ENCODE measurements around the gene APOD.
A peak's percentile ranks its signal among the peaks of the same experiment; 100 is the strongest.
"Not testable (repeated sequence)": the region's sequence is repeated elsewhere in the genome, so short reads cannot be mapped to it uniquely, and the experiment has no call there.

Gene APOD

GRCh38 chr3:195583831-195584542 lies at the start of gene APOD:
Gene APOD, minus strand, starts transcription at chr3:195583940. Its CDS starts 4,479 bp downstream, at chr3:195579461.
- Histone ChIP-seq H3K4me3 (ENCODE audit: low read depth, low read length) (peak within 1 kb of the TSS; percentile 12), H3K27me3 (replicated peaks) (no peaks in the 10 kb centered on the region), H3K36me3 (replicated peaks) (no peaks in the 10 kb centered on the region), H3K27ac (no peak within 1 kb of the TSS)
- no peak for TF ChIP-seq CTCF (IDR thresholded peaks at IDR 0.05; ENCODE audit: low read depth, low read length, missing control alignments)
- in situ Hi-C loops (cut with HindIII; ENCODE audit: low pct_ligation_motif_present, low sequenced_read_pairs) = no loop called here
- DNase-seq = peak; percentile 28

- H3K4me3 ChIP-seq (ENCODE audit: low read depth, low read length); H3K27me3 ChIP-seq (replicated peaks); in situ Hi-C loops (cut with HindIII; ENCODE audit: low pct_ligation_motif_present, low sequenced_read_pairs); H3K36me3 ChIP-seq (replicated peaks); DNase-seq; H3K27ac ChIP-seq: not testable (repeated sequence)
Observed at GRCh38 chr3:195633351-195633750, 49.6 kb upstream of the APOD start.

GRCh38 chr3:195632501-195633185 lies 48.9 kb upstream of the APOD start:
- H3K36me3 ChIP-seq (replicated peaks); DNase-seq; H3K27ac ChIP-seq; H3K27me3 ChIP-seq (replicated peaks); in situ Hi-C loops (cut with HindIII; ENCODE audit: low pct_ligation_motif_present, low sequenced_read_pairs); H3K4me3 ChIP-seq (ENCODE audit: low read depth, low read length): not testable (repeated sequence)

- H3K27ac ChIP-seq; H3K36me3 ChIP-seq (replicated peaks); H3K4me3 ChIP-seq (ENCODE audit: low read depth, low read length); DNase-seq; H3K27me3 ChIP-seq (replicated peaks); in situ Hi-C loops (cut with HindIII; ENCODE audit: low pct_ligation_motif_present, low sequenced_read_pairs): not testable (repeated sequence)
Observed at GRCh38 chr3:195632046-195632445, 48.3 kb upstream of the APOD start.

- H3K27me3 ChIP-seq (replicated peaks); in situ Hi-C loops (cut with HindIII; ENCODE audit: low pct_ligation_motif_present, low sequenced_read_pairs); H3K4me3 ChIP-seq (ENCODE audit: low read depth, low read length); H3K36me3 ChIP-seq (replicated peaks); H3K27ac ChIP-seq; DNase-seq: not testable (repeated sequence)
Observed at GRCh38 chr3:195630938-195631495, 47.3 kb upstream of the APOD start.

- H3K27ac ChIP-seq; H3K36me3 ChIP-seq (replicated peaks); DNase-seq; H3K27me3 ChIP-seq (replicated peaks); H3K4me3 ChIP-seq (ENCODE audit: low read depth, low read length); in situ Hi-C loops (cut with HindIII; ENCODE audit: low pct_ligation_motif_present, low sequenced_read_pairs): not testable (repeated sequence)
Observed at GRCh38 chr3:195630086-195630917, 46.6 kb upstream of the APOD start.

- H3K36me3 ChIP-seq (replicated peaks); in situ Hi-C loops (cut with HindIII; ENCODE audit: low pct_ligation_motif_present, low sequenced_read_pairs); H3K27me3 ChIP-seq (replicated peaks); DNase-seq; H3K4me3 ChIP-seq (ENCODE audit: low read depth, low read length); H3K27ac ChIP-seq: not testable (repeated sequence)
Observed at GRCh38 chr3:195629682-195630081, 45.9 kb upstream of the APOD start.

- H3K27me3 ChIP-seq (replicated peaks); DNase-seq; in situ Hi-C loops (cut with HindIII; ENCODE audit: low pct_ligation_motif_present, low sequenced_read_pairs); H3K4me3 ChIP-seq (ENCODE audit: low read depth, low read length); H3K27ac ChIP-seq; H3K36me3 ChIP-seq (replicated peaks): not testable (repeated sequence)
Observed at GRCh38 chr3:195628386-195628920, 44.7 kb upstream of the APOD start.

- H3K27me3 ChIP-seq (replicated peaks); H3K27ac ChIP-seq; H3K4me3 ChIP-seq (ENCODE audit: low read depth, low read length); H3K36me3 ChIP-seq (replicated peaks); DNase-seq; in situ Hi-C loops (cut with HindIII; ENCODE audit: low pct_ligation_motif_present, low sequenced_read_pairs): not testable (repeated sequence)
Observed at GRCh38 chr3:195627515-195628385, 44.0 kb upstream of the APOD start.

- H3K27ac ChIP-seq; H3K4me3 ChIP-seq (ENCODE audit: low read depth, low read length); H3K36me3 ChIP-seq (replicated peaks); in situ Hi-C loops (cut with HindIII; ENCODE audit: low pct_ligation_motif_present, low sequenced_read_pairs); DNase-seq; H3K27me3 ChIP-seq (replicated peaks): not testable (repeated sequence)
Observed at GRCh38 chr3:195624603-195625560, 41.1 kb upstream of the APOD start.

- H3K27me3 ChIP-seq (replicated peaks); H3K4me3 ChIP-seq (ENCODE audit: low read depth, low read length); H3K36me3 ChIP-seq (replicated peaks); in situ Hi-C loops (cut with HindIII; ENCODE audit: low pct_ligation_motif_present, low sequenced_read_pairs); DNase-seq; H3K27ac ChIP-seq: not testable (repeated sequence)
Observed at GRCh38 chr3:195624171-195624570, 40.4 kb upstream of the APOD start.
